HG03520 (cell line): ENCODE results near the gene PHETA2.

Experiments
- ATAC-seq: cut with Tn5 transposase; IDR thresholded peaks from one replicate; pipeline ENCODE4 v1.9.1; 2021; ENCODE audit warnings: mild to moderate bottlenecking, moderate library complexity; ENCODE audit not compliant: unreplicated experiment

The PHETA2 gene

GRCh38 chr22:42074132-42074811 lies at the start of gene PHETA2:
Gene PHETA2 (plus strand): TSS chr22:42074248. CDS start chr22:42077294, 3,046 bp downstream.
- no peak for ATAC-seq

GRCh38 chr22:42025421-42025820 lies 48.6 kb upstream of the PHETA2 start:
- no peak for ATAC-seq

GRCh38 chr22:42026705-42027104 lies 47.3 kb upstream of the PHETA2 start:
- ATAC-seq, result no peak

- ATAC-seq, result no peak
Observed at GRCh38 chr22:42033263-42034181, 40.5 kb upstream of the PHETA2 start.

- no peak for ATAC-seq
Observed at GRCh38 chr22:42035256-42035655, 38.8 kb upstream of the PHETA2 start.

GRCh38 chr22:42039271-42039670 lies 34.8 kb upstream of the PHETA2 start:
- no peak for ATAC-seq

- ATAC-seq, result no peak
Observed at GRCh38 chr22:42041784-42042183, 32.3 kb upstream of the PHETA2 start.

- no peak for ATAC-seq
Observed at GRCh38 chr22:42050641-42051180, 23.3 kb upstream of the PHETA2 start.

- no peak for ATAC-seq
Observed at GRCh38 chr22:42052765-42053164, 21.3 kb upstream of the PHETA2 start.

GRCh38 chr22:42056757-42057511 lies 17.1 kb upstream of the PHETA2 start:
- no peak for ATAC-seq

- ATAC-seq, result no peak
Observed at GRCh38 chr22:42060489-42060888, 13.6 kb upstream of the PHETA2 start.

GRCh38 chr22:42061041-42061440 lies 13.0 kb upstream of the PHETA2 start:
- no peak for ATAC-seq

- ATAC-seq, result no peak
Observed at GRCh38 chr22:42062506-42063170, 11.4 kb upstream of the PHETA2 start.

- no peak for ATAC-seq
Observed at GRCh38 chr22:42064629-42065028, 9.4 kb upstream of the PHETA2 start.

GRCh38 chr22:42065438-42066125 lies 8.5 kb upstream of the PHETA2 start:
- no peak for ATAC-seq

- no peak for ATAC-seq
Observed at GRCh38 chr22:42066126-42066761, 7.8 kb upstream of the PHETA2 start.

GRCh38 chr22:42066937-42067336 lies 7.1 kb upstream of the PHETA2 start:
- ATAC-seq, result no peak

GRCh38 chr22:42067671-42068251 lies 6.3 kb upstream of the PHETA2 start:
- ATAC-seq, result no peak

- no peak for ATAC-seq
Observed at GRCh38 chr22:42068291-42068690, 5.8 kb upstream of the PHETA2 start.
